KBM-7 (cell line): ENCODE measurements around the gene FARP1.
"Not testable (repeated sequence)": the region's sequence is repeated elsewhere in the genome, so short reads cannot be mapped to it uniquely, and the experiment has no call there.

ENCODE experiments used
- DNase-seq: peaks from one replicate; pipeline ENCODE4 v3.0.0-alpha.2; 2015
- in situ Hi-C: fragments of 300-500 bp; cut with MboI; formaldehyde crosslinking; loops from 2 replicates; pipeline ENCODE4 v1.14.3; 2020; ENCODE audit warnings: low sequenced_read_pairs, low pct_unique_long_range_greater_than_20kb, mixed read lengths

The FARP1 gene

DNA sequence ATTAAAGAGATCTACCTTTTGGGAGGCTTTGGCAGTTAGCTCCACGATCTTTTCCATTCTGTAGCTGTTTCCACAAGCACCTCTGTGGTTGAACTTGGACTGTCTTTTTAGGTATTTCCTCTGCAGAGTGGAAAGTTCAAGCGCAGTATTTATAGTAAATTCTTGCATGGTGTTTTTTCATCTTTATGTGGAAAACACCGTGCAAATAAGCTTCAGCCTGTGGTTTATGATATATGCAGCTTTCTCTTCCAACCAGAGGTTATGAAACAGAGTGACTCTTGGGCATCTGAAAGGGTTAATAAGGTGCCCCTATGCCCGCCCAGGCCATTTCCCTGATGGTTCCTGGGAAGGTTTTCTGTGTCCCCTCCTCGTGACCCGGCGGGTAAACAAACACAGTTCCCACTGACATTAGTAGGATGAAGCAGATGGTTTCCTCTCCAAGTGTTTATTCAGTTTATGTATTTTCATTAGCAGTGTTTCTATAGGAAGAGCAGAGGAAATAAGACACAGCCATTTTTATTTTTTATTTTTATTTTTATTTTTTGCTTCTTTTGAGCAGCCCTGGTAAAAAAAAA lies 73.9 kb downstream of the FARP1 start:
- in situ Hi-C loops: no loop called here
- no peak for DNase-seq

DNA sequence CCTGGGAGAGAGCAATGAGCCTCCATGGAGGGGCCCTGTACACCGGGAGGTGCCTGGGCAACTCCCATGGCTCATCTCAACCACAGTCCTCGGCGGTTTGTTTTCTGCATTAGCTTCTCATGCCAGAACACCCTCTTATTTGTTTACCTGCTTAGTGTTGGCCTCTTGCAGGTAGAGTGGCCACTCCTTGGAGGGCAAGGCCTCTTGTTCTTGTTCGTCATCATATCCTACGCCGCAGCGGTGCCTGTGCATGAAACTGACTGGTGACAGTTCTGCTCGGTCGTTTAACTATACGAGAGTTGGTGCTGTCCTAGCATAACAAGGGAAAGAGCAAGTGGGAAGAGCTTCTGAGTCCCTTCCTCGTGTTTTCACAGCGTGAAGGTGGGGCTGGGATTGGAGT lies 74.7 kb downstream of the FARP1 start:
- in situ Hi-C loops: no loop called here
- no peak for DNase-seq

DNA sequence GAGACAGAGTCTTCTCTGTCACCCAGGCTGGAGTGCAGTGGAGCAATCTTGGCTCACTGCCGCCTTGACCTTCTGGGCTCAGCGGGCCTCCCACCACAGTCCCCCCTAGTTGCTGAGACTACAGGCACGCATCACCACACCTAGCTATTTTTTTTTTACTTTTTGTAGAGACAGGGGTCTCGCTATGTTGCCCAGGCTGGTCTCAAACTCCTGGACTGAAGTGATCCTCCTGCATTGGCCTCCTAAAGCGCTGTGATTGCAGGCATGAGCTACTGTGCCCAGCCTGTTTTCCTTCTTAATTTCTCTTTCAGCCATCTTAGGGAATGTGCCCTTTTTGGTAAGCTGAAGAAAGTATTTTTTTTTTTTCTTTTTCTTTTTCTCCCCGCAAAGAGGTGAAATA lies 76.8 kb downstream of the FARP1 start:
- in situ Hi-C loops: no loop called here
- no peak for DNase-seq

DNA sequence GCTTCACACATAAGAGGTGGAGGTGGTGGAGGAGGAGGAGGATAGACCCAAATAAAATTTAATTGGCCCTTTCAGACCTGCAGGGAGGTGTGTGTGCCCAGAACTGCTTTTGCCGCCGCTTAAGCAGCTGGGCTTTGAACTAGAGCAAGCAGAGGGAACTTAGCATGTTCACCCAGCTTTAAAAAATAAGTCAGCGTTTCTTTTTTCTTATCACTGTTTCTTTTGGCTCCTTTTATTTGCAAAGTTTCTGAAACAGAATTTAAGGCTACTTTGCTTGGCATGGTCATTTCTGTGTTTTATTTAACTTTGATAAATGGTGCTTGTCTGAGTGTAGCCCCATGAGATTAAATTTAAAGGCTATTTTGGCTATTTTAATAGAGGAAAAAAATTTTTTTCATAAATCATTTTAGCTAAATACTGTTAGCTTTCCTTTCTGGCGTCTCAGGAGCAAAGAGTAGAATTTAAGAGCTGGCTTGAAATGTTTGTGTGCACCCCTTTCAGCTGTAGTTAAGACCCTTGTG lies 77.4 kb downstream of the FARP1 start:
- in situ Hi-C loops: no loop called here
- no peak for DNase-seq

DNA sequence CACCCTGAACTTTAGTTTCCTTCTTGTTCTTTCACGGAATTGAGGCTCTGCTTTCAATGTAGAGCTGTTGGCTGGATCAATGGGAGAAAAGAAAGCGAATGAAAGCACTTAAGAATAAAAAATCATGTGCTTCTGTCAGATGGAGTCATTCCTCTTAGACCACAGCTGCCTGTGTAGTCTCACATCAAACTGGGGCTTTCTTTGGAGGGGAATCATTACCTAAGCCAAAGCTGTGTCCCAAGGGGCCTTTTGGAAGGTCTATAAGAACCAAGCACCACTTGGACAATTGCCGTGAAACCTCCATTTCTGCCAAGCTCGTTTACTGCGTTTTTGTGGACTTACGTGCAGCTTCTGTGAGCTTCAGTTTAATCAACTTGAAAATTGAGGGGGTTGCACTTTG lies 78.3 kb downstream of the FARP1 start:
- DNase-seq: no peak
- in situ Hi-C loops: no loop called here

DNA sequence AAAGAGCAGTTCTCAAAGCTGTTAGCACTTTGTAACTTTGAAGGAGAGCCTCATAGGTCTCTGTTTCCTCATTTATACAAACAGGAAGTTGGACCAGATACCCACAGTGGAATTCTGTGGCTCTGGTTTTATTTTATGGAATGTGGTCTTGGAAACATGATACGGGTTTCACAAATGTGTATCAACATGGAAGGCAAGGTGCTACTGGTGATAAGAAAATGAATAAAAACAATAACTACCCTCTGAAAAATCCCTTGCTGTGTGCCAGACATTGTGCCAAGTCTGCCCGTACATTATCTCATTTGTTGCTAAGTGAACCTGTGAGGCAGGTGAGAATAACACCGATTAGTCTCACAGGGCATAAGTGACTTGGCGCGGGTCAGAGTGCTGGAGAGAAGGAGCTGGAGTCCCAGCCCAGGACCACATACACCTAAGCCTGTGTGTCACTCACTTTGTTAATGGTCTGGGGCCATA lies 79.2 kb downstream of the FARP1 start:
- in situ Hi-C loops: no loop called here
- DNase-seq: peak; percentile 27

DNA sequence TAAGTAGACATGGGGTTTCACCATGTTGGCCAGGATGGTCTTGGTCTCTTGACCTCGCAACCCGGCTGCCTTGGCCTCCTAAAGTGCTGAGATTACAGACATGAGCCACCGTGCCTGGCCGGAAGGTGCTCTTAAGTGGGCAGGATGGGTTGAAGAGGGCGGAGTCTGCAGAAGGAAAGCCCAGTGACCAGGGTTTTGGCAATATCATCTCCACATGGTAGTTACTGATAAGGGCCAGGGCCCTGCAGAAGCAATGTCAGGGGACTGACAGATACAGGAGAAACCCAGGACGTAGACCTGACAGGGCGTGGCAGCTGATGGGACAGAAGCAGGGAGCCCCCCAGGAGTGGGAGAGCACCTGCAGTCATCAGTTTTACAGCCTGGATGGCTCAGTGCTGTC lies 79.9 kb downstream of the FARP1 start:
- in situ Hi-C loops: no loop called here
- DNase-seq: no peak

DNA sequence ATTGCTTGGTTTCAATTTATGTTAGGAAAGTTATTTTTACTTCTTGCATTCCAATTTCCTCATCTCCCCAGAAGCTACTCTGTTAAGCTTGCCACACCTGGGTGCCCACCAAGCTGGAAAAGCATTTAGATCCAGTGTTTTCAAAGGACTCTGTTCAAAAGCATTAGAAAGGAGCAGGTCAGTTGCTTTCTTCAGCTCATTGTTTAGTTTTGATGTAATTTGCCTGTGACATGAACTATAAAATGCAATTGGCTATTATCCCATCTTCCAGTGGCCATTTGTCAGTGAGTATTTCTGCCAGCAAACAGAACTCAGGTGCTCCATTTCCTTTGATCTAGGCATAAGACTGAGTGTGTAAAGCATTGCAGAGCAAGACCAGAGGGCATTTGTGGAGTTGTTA lies 80.8 kb downstream of the FARP1 start:
- DNase-seq: no peak
- in situ Hi-C loops: no loop called here

DNA sequence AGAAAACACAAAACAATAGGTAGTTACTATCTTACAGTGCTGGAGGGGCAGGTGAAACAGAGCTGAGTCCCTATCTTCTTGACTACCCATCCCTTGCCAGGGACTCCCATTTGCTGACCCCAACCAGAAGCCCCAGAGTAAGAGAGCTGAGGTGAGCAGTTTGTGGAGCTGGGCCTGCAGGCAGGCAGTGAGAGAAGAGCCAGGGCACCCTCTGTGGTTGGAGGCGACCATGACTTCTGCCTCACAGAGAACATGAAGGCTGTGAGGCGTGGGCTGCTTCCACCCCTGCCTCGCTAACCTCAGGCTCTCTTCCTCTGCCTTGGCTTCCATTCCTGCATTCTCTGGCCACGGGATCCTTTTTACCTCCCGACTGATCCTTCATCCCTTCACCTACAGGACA lies 81.7 kb downstream of the FARP1 start:
- in situ Hi-C loops: no loop called here

DNA sequence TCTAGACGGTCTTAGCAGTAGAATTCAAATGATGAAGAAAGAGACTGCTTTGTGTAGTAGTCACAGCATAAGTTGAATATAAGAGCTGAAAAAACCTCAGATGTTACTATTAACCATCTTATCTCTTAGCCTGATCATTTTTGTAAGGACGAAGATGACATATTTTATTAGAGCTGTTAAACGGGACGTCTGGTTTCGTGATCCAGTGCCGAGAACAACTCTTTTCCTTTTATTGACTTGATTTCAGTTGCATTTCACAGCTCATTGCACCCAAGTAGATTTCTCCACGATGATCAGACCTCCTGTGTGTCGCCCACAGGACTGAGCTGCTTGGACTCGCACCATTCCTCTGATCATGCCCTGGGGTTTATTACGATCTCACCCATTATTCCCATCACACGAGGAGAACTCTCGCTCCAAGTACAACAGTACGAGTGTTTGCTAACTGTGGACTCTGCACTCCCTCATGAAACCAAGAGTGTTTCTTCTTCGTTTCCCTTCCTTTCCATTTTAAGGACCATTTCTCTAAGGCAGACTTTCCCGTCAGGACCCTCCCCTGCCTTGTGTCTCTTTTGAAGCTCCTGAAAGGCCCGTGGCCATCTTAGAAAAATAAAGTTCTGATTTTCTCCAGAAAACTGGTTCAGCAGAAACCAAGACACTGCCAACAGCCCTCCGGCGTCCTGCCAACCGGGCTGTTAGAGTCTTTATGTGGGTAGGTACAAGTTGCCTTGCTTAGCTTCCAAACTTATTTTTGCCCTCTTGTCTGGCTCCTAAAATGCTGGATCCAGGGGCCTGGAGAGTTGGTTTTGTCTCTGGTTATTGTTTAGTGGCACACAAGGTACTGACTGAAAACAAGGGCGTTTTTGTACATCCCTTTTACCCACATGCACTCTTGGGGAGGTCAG lies 82.4 kb downstream of the FARP1 start:
- in situ Hi-C loops: no loop called here
- no peak for DNase-seq

More for the DNA sequence above, 81.7 kb downstream of the FARP1 start:
- DNase-seq: no peak

DNA sequence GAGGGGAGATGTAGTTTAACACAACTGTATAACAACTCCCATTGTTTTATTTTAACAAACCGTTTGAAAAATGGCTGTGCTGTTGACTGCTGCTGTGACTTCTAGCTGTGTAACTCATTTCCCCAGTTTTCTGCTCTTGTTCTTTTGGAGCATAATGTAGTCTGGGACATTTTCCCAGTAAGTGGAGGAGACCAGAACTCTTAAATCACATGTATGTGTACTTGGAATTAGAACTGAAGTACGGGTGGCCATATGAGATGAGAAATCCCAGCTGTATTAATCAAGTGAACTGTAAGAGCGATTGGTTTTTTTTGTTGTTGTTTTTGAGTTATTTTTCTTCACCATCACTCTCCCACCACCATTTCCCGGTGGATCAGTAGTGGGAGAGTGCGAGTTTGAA lies 83.6 kb downstream of the FARP1 start:
- no peak for DNase-seq
- in situ Hi-C loops: no loop called here

DNA sequence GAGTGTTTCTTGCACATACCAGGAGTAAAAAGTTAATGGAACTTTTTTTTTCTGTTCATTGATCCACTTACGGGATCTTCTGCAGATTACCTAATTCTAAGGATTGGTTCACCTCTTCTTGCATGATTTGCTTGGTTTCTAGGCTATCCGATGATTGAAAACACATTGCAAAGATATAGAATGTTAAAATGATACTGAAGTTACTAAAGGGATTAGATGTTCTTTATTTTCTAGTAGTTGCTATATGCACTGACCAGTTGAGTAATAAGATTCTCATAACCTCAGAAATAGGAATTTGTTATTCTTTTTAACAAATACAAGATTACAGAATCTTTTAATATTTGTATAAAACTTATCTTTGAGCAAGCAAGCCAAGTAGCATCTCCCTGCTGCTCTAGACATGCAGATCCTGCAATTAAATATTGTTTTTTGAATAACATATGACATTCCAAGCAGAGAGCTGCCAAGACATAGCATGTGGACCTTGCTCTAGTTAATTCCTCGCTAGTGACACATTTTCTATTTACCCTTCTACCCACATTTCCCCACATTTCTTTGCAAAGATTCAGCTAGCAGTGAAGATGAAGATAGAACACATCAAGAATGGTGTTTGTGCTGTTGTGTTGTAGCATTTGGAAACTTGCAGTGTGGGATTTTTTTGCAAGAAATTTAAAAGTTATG lies 85.9 kb downstream of the FARP1 start:
- DNase-seq: no peak
- in situ Hi-C loops: no loop called here

DNA sequence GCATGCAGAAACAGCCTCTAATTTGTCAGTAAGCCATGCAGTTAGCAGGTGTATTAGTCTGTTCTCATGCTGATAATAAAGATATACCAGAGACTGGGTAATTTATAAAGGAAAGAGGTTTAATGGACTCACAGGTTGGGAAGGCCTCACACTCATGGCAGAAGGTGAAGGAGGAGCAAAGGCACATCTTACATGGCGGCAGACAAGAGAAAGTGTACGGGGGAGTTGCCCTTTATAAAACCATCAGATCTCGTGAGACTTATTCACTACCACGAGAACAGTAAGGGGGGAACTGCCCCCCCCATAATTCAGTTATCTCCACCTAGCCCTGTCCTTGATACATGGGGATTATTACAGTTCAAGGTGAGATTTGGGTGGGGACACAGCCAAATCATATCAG lies 87.9 kb downstream of the FARP1 start:
- DNase-seq, in situ Hi-C loops: not testable (repeated sequence)

DNA sequence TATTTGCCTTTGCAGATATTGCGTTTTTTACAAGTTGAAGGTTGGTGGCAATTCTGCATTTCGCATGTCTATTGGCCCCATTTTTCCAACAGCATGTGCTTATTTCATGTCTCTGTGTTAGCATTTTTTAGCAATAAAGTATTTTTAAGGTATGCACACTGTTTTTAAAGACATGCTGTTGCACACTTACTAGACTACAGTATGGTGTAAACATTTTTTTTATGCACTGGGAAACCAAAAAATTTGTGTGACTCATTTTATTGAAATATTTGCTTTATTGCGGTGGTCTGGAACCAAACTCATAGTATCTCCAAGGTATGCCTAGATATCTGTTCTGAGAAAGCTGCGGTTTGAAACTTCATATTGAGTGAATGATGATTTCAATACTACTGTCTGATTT lies 89.6 kb downstream of the FARP1 start:
- no peak for DNase-seq
- in situ Hi-C loops: no loop called here

DNA sequence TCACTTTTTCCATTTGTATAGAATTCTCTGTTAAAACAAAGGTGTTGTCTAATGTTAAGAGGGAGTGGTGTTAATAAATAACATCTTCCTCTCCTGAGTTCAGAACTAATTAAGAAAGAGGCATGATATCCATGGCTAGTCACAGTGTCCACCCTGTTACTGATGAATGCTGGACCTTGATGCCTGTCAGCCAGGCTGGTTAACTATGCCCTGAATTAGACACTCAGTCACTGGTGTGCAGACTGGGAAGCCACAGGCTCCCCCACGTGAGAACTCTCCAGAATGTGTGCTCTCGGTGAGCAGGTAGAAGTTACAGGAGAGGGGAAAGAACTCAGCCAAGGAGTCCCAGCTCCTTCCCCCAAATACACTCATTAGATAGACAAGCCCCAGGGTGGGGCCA lies 90.2 kb downstream of the FARP1 start:
- in situ Hi-C loops: no loop called here
- DNase-seq: no peak

DNA sequence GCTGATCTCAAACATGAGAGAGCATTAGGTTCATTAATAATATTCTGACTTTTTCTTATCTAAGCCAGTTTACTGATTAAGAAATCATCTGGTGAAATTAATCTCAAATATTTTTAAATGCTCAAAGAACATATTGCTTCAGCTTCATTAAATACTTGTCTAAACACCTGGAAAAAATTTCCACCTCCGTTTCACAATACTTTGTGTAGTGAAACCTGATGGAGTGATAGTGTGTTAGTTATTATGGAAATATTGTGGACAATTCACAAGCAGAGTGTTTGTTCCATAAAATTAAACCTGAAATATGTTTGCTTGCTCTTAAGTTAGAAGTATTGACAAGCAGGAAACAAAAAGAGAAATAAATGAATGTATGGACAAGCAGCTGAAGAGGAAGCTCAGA lies 91.5 kb downstream of the FARP1 start:
- no peak for DNase-seq
- in situ Hi-C loops: no loop called here

DNA sequence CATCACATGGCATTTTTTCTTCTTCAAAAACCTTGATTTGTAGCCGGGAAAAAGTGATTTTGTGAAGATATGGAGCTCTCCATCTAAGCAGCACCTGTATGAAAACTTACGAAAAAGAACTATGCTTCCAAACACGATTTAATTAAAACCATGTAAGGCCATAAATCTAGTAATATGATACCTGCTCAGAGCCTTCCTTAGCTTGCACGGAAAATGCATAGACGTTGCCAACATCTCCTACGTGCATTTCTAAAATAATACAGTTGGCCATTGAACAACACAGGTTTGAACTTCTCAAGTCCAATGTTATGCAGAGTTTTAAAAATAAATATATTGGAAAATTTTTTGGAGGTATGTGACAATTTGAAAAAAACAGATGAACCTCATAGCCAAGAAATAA lies 93.3 kb downstream of the FARP1 start:
- DNase-seq: no peak
- in situ Hi-C loops: no loop called here

DNA sequence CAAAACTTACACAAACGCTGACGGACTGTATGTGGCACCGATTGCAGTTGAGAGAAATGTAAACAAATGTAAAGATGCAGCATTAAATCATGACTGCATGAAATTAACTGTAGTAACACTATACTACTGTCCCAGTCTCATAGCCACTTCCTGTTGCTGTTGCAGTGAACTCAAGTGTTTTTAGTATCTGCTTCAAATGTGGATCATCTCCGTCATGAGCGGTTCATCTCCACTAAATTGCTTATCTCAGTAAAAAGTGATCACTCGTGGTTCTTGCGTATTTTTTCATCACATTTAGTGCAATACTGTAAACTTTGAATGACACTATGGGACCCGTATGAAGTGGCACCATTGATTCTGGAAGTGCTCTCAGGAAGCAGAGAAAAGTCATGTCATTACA lies 94.4 kb downstream of the FARP1 start:
- DNase-seq: no peak

DNA sequence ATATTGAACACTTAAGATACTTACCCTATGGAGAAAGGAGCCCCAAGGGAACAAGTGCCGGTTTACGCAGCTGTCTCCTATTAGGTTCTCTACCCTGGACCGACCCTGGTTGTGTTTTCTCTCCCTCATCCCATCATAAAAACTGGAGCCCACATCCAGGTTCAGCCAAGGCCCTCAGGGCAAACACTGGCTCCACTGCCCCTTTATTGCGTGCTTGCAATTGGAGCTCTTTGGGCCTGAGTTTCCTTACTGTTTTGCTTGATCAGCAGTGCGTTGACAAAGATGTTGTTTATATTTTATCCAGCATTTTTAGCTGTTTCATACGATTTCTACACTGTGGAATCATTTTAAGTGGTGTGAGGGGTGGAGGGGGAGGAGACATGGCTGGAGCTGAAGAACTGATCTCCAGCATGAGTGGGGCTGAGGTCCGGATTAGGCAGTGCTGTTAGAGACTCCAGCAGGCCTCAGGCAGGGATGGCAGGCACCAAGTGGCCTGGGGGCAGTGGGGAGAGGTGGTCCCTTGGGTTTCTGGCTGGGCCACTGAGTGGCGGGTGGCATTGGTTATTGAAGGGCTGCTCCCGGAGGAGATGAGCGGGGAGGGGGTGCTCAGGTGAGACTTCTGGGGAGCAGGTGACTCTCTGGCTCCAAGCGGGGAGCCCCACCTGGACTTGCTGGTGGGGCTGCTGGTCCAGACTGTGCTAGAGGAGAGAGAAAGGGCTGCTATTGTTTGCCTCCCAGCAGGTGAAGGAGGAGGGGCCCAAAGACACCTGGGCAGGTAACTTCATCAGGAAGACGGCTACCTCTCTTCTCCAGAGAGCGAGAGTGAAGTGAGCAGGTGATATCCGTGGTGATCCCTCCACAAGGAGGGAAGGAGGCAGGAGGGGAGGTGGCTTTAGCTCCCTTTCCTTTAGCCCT lies 96.5 kb downstream of the FARP1 start:
- in situ Hi-C loops: no loop called here

More for the DNA sequence above, 94.4 kb downstream of the FARP1 start:
- in situ Hi-C loops: no loop called here

More for the DNA sequence above, 96.5 kb downstream of the FARP1 start:
- DNase-seq: no peak
